NCI-H2081 (cell line): ENCODE data around the gene FARP1.
"Not testable (repeated sequence)": the region's sequence is repeated elsewhere in the genome, so short reads cannot be mapped to it uniquely, and the experiment has no call there.

ENCODE experiments used
- DNase-seq, 2 experiments: peaks; one replicate each; lab custom pipeline; 2025; lab: John Stamatoyannopoulos, UW

FARP1 gene

DNA sequence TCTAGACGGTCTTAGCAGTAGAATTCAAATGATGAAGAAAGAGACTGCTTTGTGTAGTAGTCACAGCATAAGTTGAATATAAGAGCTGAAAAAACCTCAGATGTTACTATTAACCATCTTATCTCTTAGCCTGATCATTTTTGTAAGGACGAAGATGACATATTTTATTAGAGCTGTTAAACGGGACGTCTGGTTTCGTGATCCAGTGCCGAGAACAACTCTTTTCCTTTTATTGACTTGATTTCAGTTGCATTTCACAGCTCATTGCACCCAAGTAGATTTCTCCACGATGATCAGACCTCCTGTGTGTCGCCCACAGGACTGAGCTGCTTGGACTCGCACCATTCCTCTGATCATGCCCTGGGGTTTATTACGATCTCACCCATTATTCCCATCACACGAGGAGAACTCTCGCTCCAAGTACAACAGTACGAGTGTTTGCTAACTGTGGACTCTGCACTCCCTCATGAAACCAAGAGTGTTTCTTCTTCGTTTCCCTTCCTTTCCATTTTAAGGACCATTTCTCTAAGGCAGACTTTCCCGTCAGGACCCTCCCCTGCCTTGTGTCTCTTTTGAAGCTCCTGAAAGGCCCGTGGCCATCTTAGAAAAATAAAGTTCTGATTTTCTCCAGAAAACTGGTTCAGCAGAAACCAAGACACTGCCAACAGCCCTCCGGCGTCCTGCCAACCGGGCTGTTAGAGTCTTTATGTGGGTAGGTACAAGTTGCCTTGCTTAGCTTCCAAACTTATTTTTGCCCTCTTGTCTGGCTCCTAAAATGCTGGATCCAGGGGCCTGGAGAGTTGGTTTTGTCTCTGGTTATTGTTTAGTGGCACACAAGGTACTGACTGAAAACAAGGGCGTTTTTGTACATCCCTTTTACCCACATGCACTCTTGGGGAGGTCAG, 82.4 kb downstream of the FARP1 start:
- no peak for DNase-seq

- DNase-seq = no peak
These were observed 83.6 kb downstream of the FARP1 start for GRCh38 chr13:98226496-98226895.

GRCh38 chr13:98228661-98229341, 85.9 kb downstream of the FARP1 start:
- DNase-seq = no peak

DNA sequence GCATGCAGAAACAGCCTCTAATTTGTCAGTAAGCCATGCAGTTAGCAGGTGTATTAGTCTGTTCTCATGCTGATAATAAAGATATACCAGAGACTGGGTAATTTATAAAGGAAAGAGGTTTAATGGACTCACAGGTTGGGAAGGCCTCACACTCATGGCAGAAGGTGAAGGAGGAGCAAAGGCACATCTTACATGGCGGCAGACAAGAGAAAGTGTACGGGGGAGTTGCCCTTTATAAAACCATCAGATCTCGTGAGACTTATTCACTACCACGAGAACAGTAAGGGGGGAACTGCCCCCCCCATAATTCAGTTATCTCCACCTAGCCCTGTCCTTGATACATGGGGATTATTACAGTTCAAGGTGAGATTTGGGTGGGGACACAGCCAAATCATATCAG, 87.9 kb downstream of the FARP1 start:
- DNase-seq = not testable (repeated sequence)

- DNase-seq = no peak
These were observed 89.6 kb downstream of the FARP1 start for GRCh38 chr13:98232456-98232855.

- no peak for DNase-seq
These were observed 90.2 kb downstream of the FARP1 start for GRCh38 chr13:98233127-98233526.

GRCh38 chr13:98234348-98234747, 91.5 kb downstream of the FARP1 start:
- DNase-seq = no peak

DNA sequence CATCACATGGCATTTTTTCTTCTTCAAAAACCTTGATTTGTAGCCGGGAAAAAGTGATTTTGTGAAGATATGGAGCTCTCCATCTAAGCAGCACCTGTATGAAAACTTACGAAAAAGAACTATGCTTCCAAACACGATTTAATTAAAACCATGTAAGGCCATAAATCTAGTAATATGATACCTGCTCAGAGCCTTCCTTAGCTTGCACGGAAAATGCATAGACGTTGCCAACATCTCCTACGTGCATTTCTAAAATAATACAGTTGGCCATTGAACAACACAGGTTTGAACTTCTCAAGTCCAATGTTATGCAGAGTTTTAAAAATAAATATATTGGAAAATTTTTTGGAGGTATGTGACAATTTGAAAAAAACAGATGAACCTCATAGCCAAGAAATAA, 93.3 kb downstream of the FARP1 start:
- no peak for DNase-seq

DNA sequence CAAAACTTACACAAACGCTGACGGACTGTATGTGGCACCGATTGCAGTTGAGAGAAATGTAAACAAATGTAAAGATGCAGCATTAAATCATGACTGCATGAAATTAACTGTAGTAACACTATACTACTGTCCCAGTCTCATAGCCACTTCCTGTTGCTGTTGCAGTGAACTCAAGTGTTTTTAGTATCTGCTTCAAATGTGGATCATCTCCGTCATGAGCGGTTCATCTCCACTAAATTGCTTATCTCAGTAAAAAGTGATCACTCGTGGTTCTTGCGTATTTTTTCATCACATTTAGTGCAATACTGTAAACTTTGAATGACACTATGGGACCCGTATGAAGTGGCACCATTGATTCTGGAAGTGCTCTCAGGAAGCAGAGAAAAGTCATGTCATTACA, 94.4 kb downstream of the FARP1 start:
- DNase-seq = no peak

DNA sequence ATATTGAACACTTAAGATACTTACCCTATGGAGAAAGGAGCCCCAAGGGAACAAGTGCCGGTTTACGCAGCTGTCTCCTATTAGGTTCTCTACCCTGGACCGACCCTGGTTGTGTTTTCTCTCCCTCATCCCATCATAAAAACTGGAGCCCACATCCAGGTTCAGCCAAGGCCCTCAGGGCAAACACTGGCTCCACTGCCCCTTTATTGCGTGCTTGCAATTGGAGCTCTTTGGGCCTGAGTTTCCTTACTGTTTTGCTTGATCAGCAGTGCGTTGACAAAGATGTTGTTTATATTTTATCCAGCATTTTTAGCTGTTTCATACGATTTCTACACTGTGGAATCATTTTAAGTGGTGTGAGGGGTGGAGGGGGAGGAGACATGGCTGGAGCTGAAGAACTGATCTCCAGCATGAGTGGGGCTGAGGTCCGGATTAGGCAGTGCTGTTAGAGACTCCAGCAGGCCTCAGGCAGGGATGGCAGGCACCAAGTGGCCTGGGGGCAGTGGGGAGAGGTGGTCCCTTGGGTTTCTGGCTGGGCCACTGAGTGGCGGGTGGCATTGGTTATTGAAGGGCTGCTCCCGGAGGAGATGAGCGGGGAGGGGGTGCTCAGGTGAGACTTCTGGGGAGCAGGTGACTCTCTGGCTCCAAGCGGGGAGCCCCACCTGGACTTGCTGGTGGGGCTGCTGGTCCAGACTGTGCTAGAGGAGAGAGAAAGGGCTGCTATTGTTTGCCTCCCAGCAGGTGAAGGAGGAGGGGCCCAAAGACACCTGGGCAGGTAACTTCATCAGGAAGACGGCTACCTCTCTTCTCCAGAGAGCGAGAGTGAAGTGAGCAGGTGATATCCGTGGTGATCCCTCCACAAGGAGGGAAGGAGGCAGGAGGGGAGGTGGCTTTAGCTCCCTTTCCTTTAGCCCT, 96.5 kb downstream of the FARP1 start:
- peak; percentile 61 to 77 for DNase-seq

DNA sequence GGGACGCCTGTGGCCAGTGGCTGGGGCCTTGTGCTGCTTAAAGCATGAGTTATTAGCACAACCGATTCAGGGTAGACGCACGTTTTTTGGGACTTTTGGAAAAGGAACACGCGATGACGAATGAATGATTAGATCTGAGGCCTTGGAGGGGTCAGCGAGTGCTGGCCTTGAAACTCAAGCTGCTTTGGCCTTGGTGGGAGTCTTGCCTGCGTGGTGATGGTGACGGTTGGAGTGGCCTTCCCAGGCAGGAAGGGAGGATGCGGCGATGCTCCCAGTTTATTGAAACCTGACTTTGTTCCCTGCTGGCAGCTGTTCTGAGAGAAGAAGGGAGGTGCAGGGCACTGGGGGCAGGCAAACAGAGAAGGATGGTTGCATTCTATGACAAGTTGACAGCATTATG, 97.2 kb downstream of the FARP1 start:
- DNase-seq = no peak

GRCh38 chr13:98240974-98241373, 98.1 kb downstream of the FARP1 start:
- DNase-seq = no peak

DNA sequence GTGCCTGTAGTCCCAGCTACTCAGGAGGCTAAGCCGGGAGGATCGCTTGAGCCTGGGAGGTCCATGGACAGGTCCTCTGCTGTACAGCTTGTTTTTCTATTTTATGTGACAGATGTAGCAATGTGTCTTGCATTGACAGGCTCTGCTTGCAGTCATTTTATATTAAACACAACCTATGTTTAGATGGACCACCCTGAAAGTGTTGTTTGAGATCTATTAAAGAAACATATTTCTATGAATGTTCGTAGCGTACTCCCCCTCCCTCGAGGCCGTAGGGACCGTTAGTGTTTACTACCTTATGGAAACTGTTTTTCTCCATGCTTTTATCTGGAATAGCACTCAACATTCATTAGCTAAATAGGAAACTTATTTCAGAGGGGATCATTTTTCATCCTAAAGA, 99.1 kb downstream of the FARP1 start:
- no peak for DNase-seq

GRCh38 chr13:98242403-98242802, 99.5 kb downstream of the FARP1 start:
- no peak for DNase-seq

- DNase-seq = no peak
These were observed 101.0 kb downstream of the FARP1 start for GRCh38 chr13:98243929-98244272.

DNA sequence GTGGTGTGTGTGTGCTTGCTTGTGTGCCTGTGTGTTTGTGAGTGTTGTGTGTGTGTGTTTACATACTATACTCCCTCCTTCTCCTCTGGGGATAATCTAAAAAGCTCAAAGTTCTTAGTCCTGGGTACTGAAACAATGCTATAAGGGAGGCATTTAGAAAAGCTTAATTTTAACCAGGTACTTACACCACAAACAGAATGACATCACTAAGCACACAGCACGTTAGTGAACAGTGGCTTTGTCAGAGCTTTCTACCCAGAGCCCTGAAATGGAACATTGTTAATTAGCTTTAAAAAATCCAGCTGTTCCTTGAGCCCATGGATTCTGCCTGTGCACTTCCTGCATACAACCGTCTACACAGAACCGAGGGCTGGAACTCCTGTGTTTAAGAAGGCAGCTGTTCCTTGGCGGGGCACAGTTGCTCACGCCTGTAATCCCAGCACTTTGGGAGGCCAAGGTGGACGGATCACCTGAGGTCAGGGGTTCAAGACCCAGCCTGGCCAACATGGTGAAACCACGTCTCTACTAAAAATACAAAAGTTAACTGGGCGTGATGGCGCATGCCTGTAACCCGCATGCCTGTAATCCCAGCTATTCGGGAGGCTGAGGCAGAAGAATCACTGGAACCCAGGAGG, 103.8 kb downstream of the FARP1 start:
- DNase-seq = peak in 1 of 2 experiments; percentile 18

DNA sequence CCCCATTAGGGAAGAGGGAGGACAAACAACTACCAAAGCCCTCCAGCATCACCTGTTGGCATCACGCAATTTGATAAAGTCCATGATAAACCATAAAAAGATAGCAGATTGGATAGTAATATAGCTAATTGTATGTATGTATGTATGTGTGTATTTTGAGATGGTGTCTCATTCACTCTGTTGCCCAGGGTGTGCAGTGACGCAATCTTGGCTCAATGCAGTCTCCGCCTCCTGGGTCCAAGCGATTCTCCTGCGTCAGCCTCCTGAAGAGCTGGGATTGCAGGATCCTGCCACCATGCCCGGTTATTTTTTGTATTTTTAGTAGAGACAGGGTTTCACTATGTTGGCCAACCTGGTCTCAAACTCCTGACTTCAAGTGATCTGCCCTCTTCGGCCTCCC, 108.8 kb downstream of the FARP1 start:
- no peak for DNase-seq

GRCh38 chr13:98252931-98253470, 110.1 kb downstream of the FARP1 start:
- DNase-seq = no peak

DNA sequence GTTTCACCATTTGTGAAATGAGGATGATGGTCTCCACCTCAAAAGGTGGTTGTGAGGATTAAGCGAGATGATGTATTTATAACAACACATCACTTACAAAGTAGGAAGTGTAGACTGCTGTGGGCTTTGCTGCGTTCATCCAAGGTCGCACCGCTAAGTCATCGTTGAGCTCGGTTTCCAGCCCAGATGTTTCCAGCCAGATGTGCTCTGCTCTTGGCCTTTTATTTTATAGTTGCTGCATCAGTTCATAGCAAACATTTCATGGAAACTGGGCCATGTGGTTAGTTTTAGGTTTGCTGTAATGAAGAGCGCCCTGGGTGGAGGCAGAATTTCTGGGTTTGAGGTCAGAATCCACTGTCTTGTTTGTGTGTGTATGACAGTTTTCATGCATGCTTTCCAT, 110.6 kb downstream of the FARP1 start:
- no peak for DNase-seq

- DNase-seq = no peak
These were observed 111.6 kb downstream of the FARP1 start for GRCh38 chr13:98254513-98254912.

DNA sequence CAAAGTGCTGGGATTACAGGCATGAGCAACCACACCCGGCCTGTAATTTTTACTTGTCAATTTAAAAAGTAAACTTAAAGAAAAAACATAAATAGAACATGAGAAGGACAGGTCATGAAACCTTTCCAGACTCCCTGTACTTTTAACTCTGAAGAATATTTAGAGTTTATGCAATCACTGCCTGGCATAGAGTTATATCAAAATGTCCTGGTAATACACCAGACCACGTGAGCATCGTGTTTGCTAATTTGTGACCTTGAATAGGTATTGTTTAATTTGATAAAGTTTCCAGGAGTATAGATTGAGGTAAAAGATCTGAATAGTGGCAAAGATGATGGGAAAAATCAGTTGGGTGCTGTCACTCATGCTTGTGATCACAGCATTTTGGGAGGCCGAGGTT, 115.3 kb downstream of the FARP1 start:
- DNase-seq = no peak
